Dendritic cell treated with granulocyte-macrophage colony-stimulating factor and Interleukin-4, amounts not matched to agents 40 ng/mL and 50 ng/mL, for 4 days (primary cell): ENCODE measurements around the gene CFAP46.
"Not testable (repeated sequence)": the region's sequence is repeated elsewhere in the genome, so short reads cannot be mapped to it uniquely, and the experiment has no call there.

ENCODE experiments used
- H3K27ac Mint-ChIP-seq: one replicate; pipeline ENCODE4 v1.8.0; 2022; ENCODE audit warnings: mild to moderate bottlenecking, mixed read lengths
- H3K27me3 Mint-ChIP-seq: one replicate; pipeline ENCODE4 v1.8.0; 2022; ENCODE audit warnings: mild to moderate bottlenecking, mixed read lengths
- H3K36me3 Mint-ChIP-seq: one replicate; pipeline ENCODE4 v1.8.0; 2022; ENCODE audit warnings: low read depth, mixed read lengths
- H3K4me1 Mint-ChIP-seq: one replicate; pipeline ENCODE4 v1.8.0; 2022; ENCODE audit warnings: low read depth, mixed read lengths
- H3K4me3 Mint-ChIP-seq: one replicate; pipeline ENCODE4 v1.8.0; 2022; ENCODE audit warnings: mild to moderate bottlenecking, moderate library complexity, mixed read lengths
- H3K9me3 Mint-ChIP-seq: one replicate; pipeline ENCODE4 v1.8.0; 2022; ENCODE audit warnings: mixed read lengths
- intact Hi-C: fragments of 100-400 bp; cut with micrococcal nuclease; formaldehyde crosslinking; loops from one replicate; pipeline ENCODE4 v1.15.0; 2022

The CFAP46 gene

GRCh38 chr10:132834891-132835847 lies 107.2 kb downstream of the CFAP46 start:
- intact Hi-C loops, result no loop called here
- Mint-ChIP-seq H3K9me3 (no peaks in the 10 kb centered on the region), H3K36me3 (no peaks in the 10 kb centered on the region), H3K27me3 (peaks cover 16% of the 10 kb centered on the region), H3K4me3 (no peak overlapping the region), H3K4me1 (no peaks in the 10 kb centered on the region), H3K27ac (no peak overlapping the region)

DNA sequence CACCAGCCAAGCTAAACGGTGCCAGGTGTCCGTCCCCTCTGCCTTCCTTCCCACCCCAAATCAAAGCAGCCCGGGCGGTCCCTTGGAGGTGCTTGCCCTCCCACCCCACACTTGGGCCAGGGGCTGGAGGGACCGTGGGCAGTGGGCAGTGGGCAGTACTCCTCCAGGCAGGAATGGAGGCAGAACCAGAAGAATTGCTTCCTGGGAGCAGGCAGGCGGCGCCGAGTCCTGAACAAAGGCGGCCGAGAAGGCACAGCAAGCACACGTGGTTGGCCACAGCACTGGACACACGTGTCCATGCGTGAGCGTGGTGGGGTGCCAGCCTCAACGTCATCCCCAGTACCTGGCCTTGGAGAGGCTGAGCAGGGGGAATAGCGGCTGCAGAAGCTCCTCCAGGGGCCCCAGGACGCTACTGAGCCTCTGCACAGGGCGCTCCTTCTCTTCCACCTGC lies 108.0 kb downstream of the CFAP46 start:
- peaks cover 18% of the 10 kb centered on the region for H3K27me3 Mint-ChIP-seq
- H3K27ac Mint-ChIP-seq, result no peak overlapping the region
- no peaks in the 10 kb centered on the region for H3K9me3 Mint-ChIP-seq
- H3K4me3 Mint-ChIP-seq, result no peak overlapping the region
- intact Hi-C loops, result no loop called here
- no peaks in the 10 kb centered on the region for H3K36me3 Mint-ChIP-seq
- H3K4me1 Mint-ChIP-seq, result no peaks in the 10 kb centered on the region

DNA sequence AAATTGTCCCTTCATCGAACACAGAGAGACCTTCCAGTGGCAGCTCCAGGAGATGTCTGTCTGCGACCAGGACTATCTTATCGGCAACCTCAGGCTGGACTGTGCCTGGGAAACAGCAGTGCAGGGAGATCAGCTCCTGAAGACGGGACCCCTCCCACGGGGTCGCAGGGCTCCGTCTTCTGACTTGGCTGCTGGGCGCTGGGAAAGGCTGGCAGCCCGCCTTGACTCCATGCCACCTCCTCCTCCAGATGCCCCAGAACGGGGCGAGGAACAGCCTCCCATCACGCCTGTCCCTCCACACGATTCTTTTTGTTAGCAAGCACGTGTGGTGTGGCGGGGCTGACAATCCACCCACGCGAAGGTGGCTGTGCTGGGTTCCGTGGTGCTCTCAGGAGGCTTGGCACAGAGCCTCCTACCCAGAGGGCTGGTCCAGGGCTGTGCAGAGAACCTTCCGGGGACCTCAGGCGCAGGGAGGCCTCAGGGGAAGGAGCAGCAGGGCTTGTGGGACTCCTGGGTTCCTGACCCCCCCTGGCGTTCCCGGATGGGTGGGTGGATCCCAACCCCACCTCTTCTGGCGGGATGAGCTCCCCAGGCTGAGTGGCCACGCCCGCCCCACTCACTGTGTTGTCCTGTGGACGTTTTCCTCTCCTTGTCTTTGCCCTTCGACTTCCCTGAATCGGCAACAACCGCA lies 108.8 kb downstream of the CFAP46 start:
- Mint-ChIP-seq H3K9me3 (no peaks in the 10 kb centered on the region), H3K27ac (no peak overlapping the region), H3K36me3 (no peaks in the 10 kb centered on the region), H3K4me1 (no peaks in the 10 kb centered on the region), H3K27me3 (peaks cover 16% of the 10 kb centered on the region), H3K4me3 (no peak overlapping the region)
- intact Hi-C loops, result no loop called here

- Mint-ChIP-seq H3K4me1 (no peaks in the 10 kb centered on the region), H3K27ac (no peak overlapping the region), H3K27me3 (peaks cover 19% of the 10 kb centered on the region), H3K9me3 (no peaks in the 10 kb centered on the region), H3K4me3 (no peak overlapping the region), H3K36me3 (no peaks in the 10 kb centered on the region)
- intact Hi-C loops, result no loop called here
Observed at GRCh38 chr10:132832186-132832969, 110.0 kb downstream of the CFAP46 start.

DNA sequence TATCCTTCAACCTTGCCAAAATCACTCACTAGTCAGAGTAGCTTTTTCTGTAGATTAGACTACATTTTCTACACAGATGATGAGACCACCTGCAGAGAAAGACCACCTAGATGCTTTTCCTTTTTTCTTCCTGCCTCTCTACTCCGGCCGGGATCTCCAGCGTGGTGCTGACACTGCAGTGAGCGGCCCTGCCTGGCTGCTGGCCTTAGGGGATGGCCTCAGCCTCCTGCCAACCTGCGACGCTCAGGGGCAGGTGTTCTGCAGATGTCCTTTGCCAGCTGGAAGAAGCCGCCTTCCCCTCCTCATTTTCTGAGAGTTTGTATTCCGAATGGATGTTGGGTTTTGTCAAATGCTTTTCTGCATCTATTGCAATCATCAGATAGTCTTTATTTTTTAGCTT lies 113.0 kb downstream of the CFAP46 start:
- Mint-ChIP-seq H3K27ac (no peak overlapping the region), H3K4me3 (no peak overlapping the region), H3K4me1 (no peaks in the 10 kb centered on the region), H3K9me3 (no peaks in the 10 kb centered on the region), H3K36me3 (peaks cover 5% of the 10 kb centered on the region), H3K27me3 (peaks cover 19% of the 10 kb centered on the region)
- intact Hi-C loops, result no loop called here

- intact Hi-C loops, result no loop called here
- Mint-ChIP-seq H3K27ac (no peak overlapping the region), H3K27me3 (peaks cover 19% of the 10 kb centered on the region)
Observed at GRCh38 chr10:132828681-132829080, 113.7 kb downstream of the CFAP46 start.

GRCh38 chr10:132827861-132828539 lies 114.4 kb downstream of the CFAP46 start:
- intact Hi-C loops, result no loop called here
- Mint-ChIP-seq H3K27ac (no peak overlapping the region), H3K9me3 (no peaks in the 10 kb centered on the region), H3K27me3 (peaks cover 19% of the 10 kb centered on the region), H3K36me3 (peaks cover 5% of the 10 kb centered on the region), H3K4me3 (no peak overlapping the region), H3K4me1 (no peaks in the 10 kb centered on the region)

More at GRCh38 chr10:132828681-132829080, 113.7 kb downstream of the CFAP46 start:
- Mint-ChIP-seq H3K9me3 (no peaks in the 10 kb centered on the region), H3K36me3 (peaks cover 5% of the 10 kb centered on the region), H3K4me1 (no peaks in the 10 kb centered on the region), H3K4me3 (no peak overlapping the region)

DNA sequence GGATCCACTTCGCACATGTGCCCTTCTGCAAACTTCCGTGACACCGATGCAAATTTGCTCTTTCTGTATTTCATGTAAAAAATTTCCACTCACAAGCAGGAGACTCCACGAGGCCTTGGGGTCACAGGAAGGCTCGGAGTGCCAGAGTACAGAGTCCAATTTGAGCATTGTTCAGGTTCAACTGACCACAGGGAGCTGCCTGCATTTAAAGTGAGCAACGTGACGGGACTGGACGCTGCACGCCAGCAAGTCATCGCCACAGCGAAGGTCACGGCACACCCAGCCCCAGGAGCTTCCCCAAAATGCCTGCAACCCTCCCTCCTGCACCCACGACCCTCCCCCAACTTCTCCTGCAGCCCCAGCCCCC lies 115.0 kb downstream of the CFAP46 start:
- intact Hi-C loops, result no loop called here
- Mint-ChIP-seq H3K36me3 (peaks cover 5% of the 10 kb centered on the region), H3K4me1 (no peaks in the 10 kb centered on the region), H3K27ac (no peak overlapping the region), H3K27me3 (peaks cover 19% of the 10 kb centered on the region), H3K4me3 (no peak overlapping the region), H3K9me3 (no peaks in the 10 kb centered on the region)

- intact Hi-C loops, result no loop called here
- Mint-ChIP-seq H3K27ac (no peak overlapping the region), H3K9me3 (no peaks in the 10 kb centered on the region), H3K4me3 (no peak overlapping the region), H3K36me3 (peaks cover 5% of the 10 kb centered on the region), H3K27me3 (peaks cover 13% of the 10 kb centered on the region), H3K4me1 (no peaks in the 10 kb centered on the region)
Observed at GRCh38 chr10:132826524-132827422, 115.6 kb downstream of the CFAP46 start.

- H3K4me1 Mint-ChIP-seq, H3K36me3 Mint-ChIP-seq, H3K27me3 Mint-ChIP-seq, H3K9me3 Mint-ChIP-seq, H3K4me3 Mint-ChIP-seq, intact Hi-C loops, H3K27ac Mint-ChIP-seq: not testable (repeated sequence)
Observed at GRCh38 chr10:132825783-132826523, 116.4 kb downstream of the CFAP46 start.

DNA sequence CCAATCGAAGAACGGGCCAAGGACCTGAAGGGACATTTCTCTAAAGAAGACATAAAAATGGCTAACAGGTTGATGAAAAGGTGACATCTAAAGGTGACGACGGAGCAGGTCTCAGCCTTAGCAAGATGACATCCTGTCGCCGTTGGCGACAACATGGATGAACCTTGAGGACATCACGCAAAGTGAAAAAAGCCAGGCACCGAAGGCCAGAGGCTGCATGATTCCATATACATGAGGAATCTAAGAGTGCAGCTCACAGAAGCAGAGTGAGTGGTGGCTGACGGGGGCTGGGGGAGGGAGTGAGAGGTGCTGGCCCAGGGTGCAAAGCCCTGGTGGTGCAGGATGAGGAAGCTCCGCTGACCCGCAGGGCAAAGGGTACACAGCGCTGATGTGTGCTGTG lies 122.3 kb downstream of the CFAP46 start:
- H3K27ac Mint-ChIP-seq, result no peak overlapping the region
- no peaks in the 10 kb centered on the region for H3K36me3 Mint-ChIP-seq
- H3K9me3 Mint-ChIP-seq, result no peaks in the 10 kb centered on the region
- no peak overlapping the region for H3K4me3 Mint-ChIP-seq
- H3K27me3 Mint-ChIP-seq, result peaks cover 4% of the 10 kb centered on the region
- intact Hi-C loops, result no loop called here
- no peaks in the 10 kb centered on the region for H3K4me1 Mint-ChIP-seq

DNA sequence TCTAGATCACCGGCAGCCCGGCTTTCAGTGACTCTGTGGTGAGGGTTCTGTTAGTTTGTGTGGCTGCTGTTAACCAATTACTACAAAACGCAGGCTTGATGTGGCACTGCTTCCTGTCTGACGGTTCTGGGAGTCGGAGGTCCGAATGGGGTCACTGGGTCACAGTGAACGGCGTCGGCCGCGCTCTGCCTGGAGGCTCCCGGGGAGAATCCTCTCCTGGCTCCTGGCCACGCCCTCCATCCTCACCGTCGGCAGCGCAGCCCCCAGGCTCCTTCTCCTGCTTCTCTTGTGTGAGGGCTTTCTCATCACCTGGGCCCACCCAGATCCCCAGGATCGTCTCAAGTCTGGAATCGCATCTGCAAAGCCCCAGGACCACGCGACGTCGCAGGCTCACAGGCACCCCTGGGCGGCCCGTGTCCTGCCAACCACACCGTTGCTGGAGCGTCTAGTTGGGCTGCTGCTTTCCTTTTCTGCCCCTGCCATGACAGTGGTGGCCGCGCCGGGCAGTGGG lies 124.6 kb downstream of the CFAP46 start:
- Mint-ChIP-seq H3K9me3 (no peaks in the 10 kb centered on the region), H3K4me3 (no peak overlapping the region), H3K27ac (no peak overlapping the region), H3K36me3 (no peaks in the 10 kb centered on the region), H3K27me3 (peaks cover 4% of the 10 kb centered on the region), H3K4me1 (no peaks in the 10 kb centered on the region)
- intact Hi-C loops, result no loop called here
